Gastrocnemius medialis (tissue), 4 donors: ENCODE results near the gene ENSA.
"Not testable (repeated sequence)": the region's sequence is repeated elsewhere in the genome, so short reads cannot be mapped to it uniquely, and the experiment has no call there.

ENCODE experiments used
- POLR2A ChIP-seq, 2 donors: fragments of 450-650 bp; IDR thresholded peaks; one replicate each; pipeline ENCODE4 v1.6.1; 2017; ENCODE audit warnings: antibody characterized with exemption in 2 of 2, mild to moderate bottlenecking in 2 of 2, moderate library complexity in 2 of 2
- TF ChIP-seq, protein P1 (sequence below), 5 experiments: fragments of 450-650 bp in 3 of 5; fragments of 200-600 bp in 2 of 5; sonication (generic) in 2 of 5; IDR thresholded peaks in 4 of 5; conservative IDR thresholded peaks in 1 of 5; 1 replicate in 4 of 5; 2 replicates in 1 of 5; pipeline ENCODE4 v1.5.1; 2016 to 2019; ENCODE audit warnings: antibody characterized with exemption in 5 of 5, mild to moderate bottlenecking in 3 of 5, moderate library complexity in 3 of 5

DNA sequence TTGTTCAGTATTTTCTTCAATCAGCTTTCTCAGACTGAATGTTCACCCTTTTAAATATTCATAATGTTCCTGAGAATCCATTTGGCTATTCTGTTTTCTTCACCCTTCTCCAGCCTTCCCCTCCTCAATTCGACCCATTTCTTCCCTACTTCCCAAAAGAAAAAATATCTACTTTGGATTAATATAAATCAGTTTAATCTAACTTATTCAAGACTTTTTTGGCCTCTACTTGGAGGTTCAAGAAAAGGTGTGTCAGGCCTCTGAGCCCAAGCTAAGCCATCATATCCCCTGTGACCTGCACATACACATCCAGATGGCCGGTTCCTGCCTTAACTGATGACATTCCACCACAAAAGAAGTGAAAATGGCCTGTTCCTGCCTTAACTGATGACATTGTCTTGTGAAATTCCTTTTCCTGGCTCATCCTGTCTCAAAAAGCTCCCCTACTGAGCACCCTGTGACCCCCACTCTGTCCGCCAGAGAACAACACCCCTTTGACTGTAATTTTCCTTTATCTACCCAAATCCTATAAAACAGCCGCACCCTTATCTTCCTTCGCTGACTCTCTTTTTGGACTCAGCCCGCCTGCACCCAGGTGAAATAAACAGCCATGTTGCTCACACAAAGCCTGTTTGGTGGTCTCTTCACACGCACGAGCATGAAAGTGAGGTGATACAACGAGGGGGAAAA, 11.9 kb upstream of the ENSA start:
- not testable (repeated sequence) for TF ChIP-seq POLR2A (IDR thresholded peaks at IDR 0.05)
- TF ChIP-seq, protein P1, sequence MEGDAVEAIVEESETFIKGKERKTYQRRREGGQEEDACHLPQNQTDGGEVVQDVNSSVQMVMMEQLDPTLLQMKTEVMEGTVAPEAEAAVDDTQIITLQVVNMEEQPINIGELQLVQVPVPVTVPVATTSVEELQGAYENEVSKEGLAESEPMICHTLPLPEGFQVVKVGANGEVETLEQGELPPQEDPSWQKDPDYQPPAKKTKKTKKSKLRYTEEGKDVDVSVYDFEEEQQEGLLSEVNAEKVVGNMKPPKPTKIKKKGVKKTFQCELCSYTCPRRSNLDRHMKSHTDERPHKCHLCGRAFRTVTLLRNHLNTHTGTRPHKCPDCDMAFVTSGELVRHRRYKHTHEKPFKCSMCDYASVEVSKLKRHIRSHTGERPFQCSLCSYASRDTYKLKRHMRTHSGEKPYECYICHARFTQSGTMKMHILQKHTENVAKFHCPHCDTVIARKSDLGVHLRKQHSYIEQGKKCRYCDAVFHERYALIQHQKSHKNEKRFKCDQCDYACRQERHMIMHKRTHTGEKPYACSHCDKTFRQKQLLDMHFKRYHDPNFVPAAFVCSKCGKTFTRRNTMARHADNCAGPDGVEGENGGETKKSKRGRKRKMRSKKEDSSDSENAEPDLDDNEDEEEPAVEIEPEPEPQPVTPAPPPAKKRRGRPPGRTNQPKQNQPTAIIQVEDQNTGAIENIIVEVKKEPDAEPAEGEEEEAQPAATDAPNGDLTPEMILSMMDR (IDR thresholded peaks at IDR 0.05 in 4 of 5, conservative IDR thresholded peaks at IDR 0.05 in 1 of 5): not testable (repeated sequence)
